ENCODE data around the gene SLC2A4.

GRCh38 chr17:7293816-7294613 lies 12.5 kb downstream of the SLC2A4 start:
- no peak for TF ChIP-seq ZNF274 (IDR thresholded peaks at IDR 0.05; ENCODE audit: low read depth, low read length)
- no peak for TF ChIP-seq YY1 (IDR thresholded peaks at IDR 0.05; ENCODE audit: insufficient read depth, insufficient read length)
- TF ChIP-seq SUZ12 (IDR thresholded peaks at IDR 0.05; ENCODE audit: extremely low read depth, insufficient read depth, insufficient read length), result no peak
